ENCODE results near the gene MAGI2.

The MAGI2 gene

GRCh38 chr7:78787854-78788253, 665.6 kb downstream of the MAGI2 start:
- no peak for DNase-seq (ENCODE audit: low read depth)

GRCh38 chr7:78786055-78786454, 667.4 kb downstream of the MAGI2 start:
- DNase-seq (ENCODE audit: low read depth): no peak

GRCh38 chr7:78783179-78783962, 670.1 kb downstream of the MAGI2 start:
- DNase-seq (ENCODE audit: low read depth): no peak

GRCh38 chr7:78780560-78780959, 672.9 kb downstream of the MAGI2 start:
- no peak for DNase-seq (ENCODE audit: low read depth)

- no peak for DNase-seq (ENCODE audit: low read depth)
These were observed 673.7 kb downstream of the MAGI2 start for GRCh38 chr7:78779788-78780187.

GRCh38 chr7:78777829-78778228, 675.6 kb downstream of the MAGI2 start:
- DNase-seq (ENCODE audit: low read depth): no peak

- no peak for DNase-seq (ENCODE audit: low read depth)
These were observed 682.8 kb downstream of the MAGI2 start for GRCh38 chr7:78770422-78771410.

- DNase-seq (ENCODE audit: low read depth): no peak
These were observed 683.9 kb downstream of the MAGI2 start for GRCh38 chr7:78769481-78770101.

GRCh38 chr7:78768859-78769258, 684.6 kb downstream of the MAGI2 start:
- no peak for DNase-seq (ENCODE audit: low read depth)

GRCh38 chr7:78765943-78766729, 687.3 kb downstream of the MAGI2 start:
- no peak for DNase-seq (ENCODE audit: low read depth)

GRCh38 chr7:78764571-78764970, 688.9 kb downstream of the MAGI2 start:
- no peak for DNase-seq (ENCODE audit: low read depth)

- DNase-seq (ENCODE audit: low read depth): no peak
These were observed 690.8 kb downstream of the MAGI2 start for GRCh38 chr7:78762625-78763024.

GRCh38 chr7:78760620-78761355, 692.7 kb downstream of the MAGI2 start:
- DNase-seq (ENCODE audit: low read depth): no peak

- no peak for DNase-seq (ENCODE audit: low read depth)
These were observed 700.9 kb downstream of the MAGI2 start for GRCh38 chr7:78752554-78752953.

- DNase-seq (ENCODE audit: low read depth): no peak
These were observed 702.2 kb downstream of the MAGI2 start for GRCh38 chr7:78751253-78751652.

- DNase-seq (ENCODE audit: low read depth): no peak
These were observed 704.3 kb downstream of the MAGI2 start for GRCh38 chr7:78749052-78749746.

GRCh38 chr7:78747592-78747991, 705.9 kb downstream of the MAGI2 start:
- DNase-seq (ENCODE audit: low read depth): no peak

GRCh38 chr7:78746301-78746700, 707.2 kb downstream of the MAGI2 start:
- DNase-seq (ENCODE audit: low read depth): no peak

- DNase-seq (ENCODE audit: low read depth): no peak
These were observed 710.8 kb downstream of the MAGI2 start for GRCh38 chr7:78742694-78743093.

GRCh38 chr7:78736548-78736947, 716.9 kb downstream of the MAGI2 start:
- no peak for DNase-seq (ENCODE audit: low read depth)
